Natural killer cell (primary cell): ENCODE measurements around the gene PDZRN3. TPM values are rescaled to one million over a fixed set of nuclear protein-coding genes. Genes with fewer than 3 reads are reported as not detected.

Experiments
- ATAC-seq, 3 donors: fragments of 150-1000 bp in 2 of 3; fragments of 200-7000 bp in 1 of 3; cut with Tn5 transposase; 1 replicate in 1 of 3; 2 replicates in 2 of 3; pipeline ENCODE4 v1.10.0; 2021; ENCODE audit warnings: mild to moderate bottlenecking in 2 of 3, moderate library complexity in 2 of 3
- DNase-seq, 2 donors: peaks; one replicate each; pipeline versions ENCODE4 v3.0.0 to v3.0.0-alpha.2; 2013 to 2021; ENCODE audit warnings: mixed read lengths in 1 of 2
- H3K27ac ChIP-seq: one replicate; pipeline ENCODE4 v1.5.1; 2013; ENCODE audit warnings: mild to moderate bottlenecking, low read length
- H3K27me3 ChIP-seq: one replicate; pipeline ENCODE4 v1.6.1; 2013; ENCODE audit warnings: low read length; ENCODE audit not compliant: control insufficient read depth, insufficient read depth
- H3K36me3 ChIP-seq: one replicate; pipeline ENCODE4 v1.6.1; 2013; ENCODE audit warnings: low read length; ENCODE audit not compliant: control insufficient read depth, insufficient read depth
- H3K4me1 ChIP-seq: one replicate; pipeline ENCODE4 v1.6.1; 2013; ENCODE audit warnings: low read length; ENCODE audit not compliant: control insufficient read depth, insufficient read depth
- H3K4me3 ChIP-seq: one replicate; pipeline ENCODE4 v1.5.1; 2013; ENCODE audit warnings: low read length
- H3K9me3 ChIP-seq: one replicate; pipeline ENCODE4 v1.6.1; 2013; ENCODE audit warnings: low read length; ENCODE audit not compliant: control insufficient read depth, insufficient read depth
- H3K27ac Mint-ChIP-seq, 2 donors: one replicate each; pipeline ENCODE4 v1.8.0; 2022; ENCODE audit warnings: mild to moderate bottlenecking in 2 of 2, mixed read lengths in 2 of 2, moderate library complexity in 1 of 2
- H3K27me3 Mint-ChIP-seq, 2 donors: one replicate each; pipeline ENCODE4 v1.8.0; 2022; ENCODE audit warnings: low read depth in 2 of 2, mixed read lengths in 2 of 2
- H3K36me3 Mint-ChIP-seq: one replicate; pipeline ENCODE4 v1.8.0; 2022; ENCODE audit warnings: mixed read lengths
- H3K4me1 Mint-ChIP-seq, 2 donors: one replicate each; pipeline ENCODE4 v1.8.0; 2022; ENCODE audit warnings: mixed read lengths in 2 of 2
- H3K4me3 Mint-ChIP-seq: one replicate; pipeline ENCODE4 v1.8.0; 2022; ENCODE audit warnings: mild to moderate bottlenecking, moderate library complexity, mixed read lengths
- H3K9me3 Mint-ChIP-seq, 2 donors: one replicate each; pipeline ENCODE4 v1.8.0; 2022; ENCODE audit warnings: mixed read lengths in 2 of 2
- WGBS: methylation state at CpG from one replicate; pipeline ENCODE4 v1.1.7; 2013; ENCODE audit warnings: missing lambda C conversion rate; ENCODE audit not compliant: insufficient coverage; 5-methylcytosine and 5-hydroxymethylcytosine counted together
- intact Hi-C: fragments of 100-400 bp; cut with micrococcal nuclease; formaldehyde crosslinking; loops from one replicate; pipeline ENCODE4 v1.14.2; 2022
- total RNA-seq, 4 donors: library from RNA; stranded (reverse); fragments of 120-200 nt in 1 of 4; gene quantifications; one replicate each; pipeline versions ENCODE4 v1.2.3 to v1.2.4, GENCODE V29; 2013 to 2022
- TF ChIP-seq, protein P1 (sequence below): fragments of 200-600 bp; IDR thresholded peaks from one replicate; pipeline ENCODE4 v1.8.0; 2022; ENCODE audit warnings: antibody characterized with exemption

The PDZRN3 gene
- total RNA-seq, 3 donors from 2014 or later (not counting 1 experiment from before 2014, with no cell fraction given), result not detected

DNA sequence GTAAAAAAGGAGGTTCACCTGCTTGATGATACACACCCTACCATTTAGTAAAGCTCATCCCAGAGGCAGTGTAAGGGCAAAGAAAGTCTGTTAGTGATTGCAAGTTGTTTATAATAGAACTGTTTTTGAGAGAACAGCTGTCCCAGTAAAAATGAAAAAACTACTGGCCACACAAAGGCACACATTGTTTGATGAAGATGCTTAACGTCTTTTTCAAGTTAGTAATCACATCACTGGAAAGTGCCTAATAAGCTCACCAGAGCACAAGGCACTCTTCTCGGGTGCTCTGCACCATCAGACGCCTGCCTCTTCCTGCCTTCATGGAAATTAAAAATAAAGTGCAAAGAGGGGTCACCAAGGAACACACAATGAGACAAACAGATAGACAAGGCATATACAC is 186.9 kb downstream of the PDZRN3 start:
- ATAC-seq, result no peak
- Histone ChIP-seq H3K9me3 (no peaks in the 10 kb centered on the region), H3K27ac (no peak overlapping the region), H3K4me1 (no peaks in the 10 kb centered on the region), H3K4me3 (no peak overlapping the region), H3K27me3 (no peaks in the 10 kb centered on the region), H3K36me3 (no peaks in the 10 kb centered on the region)
- Mint-ChIP-seq H3K4me3 (no peak overlapping the region), H3K27ac (no peak overlapping the region), H3K9me3 (no peaks in the 10 kb centered on the region), H3K36me3 (no peaks in the 10 kb centered on the region), H3K4me1 (no peaks in the 10 kb centered on the region), H3K27me3 (peaks cover 0 to 2% of the 10 kb centered on the region in 2 donors)
- WGBS, result 87% methylated on average over 3 of the region's 3 CpGs
- DNase-seq, result no peak
- TF ChIP-seq, protein P1, sequence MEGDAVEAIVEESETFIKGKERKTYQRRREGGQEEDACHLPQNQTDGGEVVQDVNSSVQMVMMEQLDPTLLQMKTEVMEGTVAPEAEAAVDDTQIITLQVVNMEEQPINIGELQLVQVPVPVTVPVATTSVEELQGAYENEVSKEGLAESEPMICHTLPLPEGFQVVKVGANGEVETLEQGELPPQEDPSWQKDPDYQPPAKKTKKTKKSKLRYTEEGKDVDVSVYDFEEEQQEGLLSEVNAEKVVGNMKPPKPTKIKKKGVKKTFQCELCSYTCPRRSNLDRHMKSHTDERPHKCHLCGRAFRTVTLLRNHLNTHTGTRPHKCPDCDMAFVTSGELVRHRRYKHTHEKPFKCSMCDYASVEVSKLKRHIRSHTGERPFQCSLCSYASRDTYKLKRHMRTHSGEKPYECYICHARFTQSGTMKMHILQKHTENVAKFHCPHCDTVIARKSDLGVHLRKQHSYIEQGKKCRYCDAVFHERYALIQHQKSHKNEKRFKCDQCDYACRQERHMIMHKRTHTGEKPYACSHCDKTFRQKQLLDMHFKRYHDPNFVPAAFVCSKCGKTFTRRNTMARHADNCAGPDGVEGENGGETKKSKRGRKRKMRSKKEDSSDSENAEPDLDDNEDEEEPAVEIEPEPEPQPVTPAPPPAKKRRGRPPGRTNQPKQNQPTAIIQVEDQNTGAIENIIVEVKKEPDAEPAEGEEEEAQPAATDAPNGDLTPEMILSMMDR, result no peak
- intact Hi-C loops, result no loop called here

DNA sequence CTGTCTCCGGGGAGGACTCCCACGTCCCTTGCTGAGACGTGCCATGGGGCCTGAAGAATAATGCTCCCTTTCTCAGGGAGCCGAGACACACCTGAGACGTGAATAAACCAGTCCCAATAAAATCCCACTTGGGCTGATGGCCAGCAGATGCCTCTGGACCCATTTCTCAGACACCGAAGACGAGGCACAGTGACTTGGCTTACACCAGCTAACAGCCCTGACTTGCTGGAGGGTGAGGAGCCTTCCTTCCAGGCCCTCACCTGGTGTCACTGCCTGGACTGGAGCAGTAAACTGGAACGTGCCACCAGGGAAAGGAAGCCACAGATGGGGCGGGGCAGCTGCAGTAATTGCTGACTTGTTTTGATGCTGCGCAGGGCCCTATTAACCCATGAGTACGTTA is 189.7 kb downstream of the PDZRN3 start:
- Mint-ChIP-seq H3K9me3 (no peaks in the 10 kb centered on the region), H3K4me1 (no peaks in the 10 kb centered on the region), H3K27ac (no peak overlapping the region), H3K36me3 (no peaks in the 10 kb centered on the region), H3K27me3 (peaks cover 0 to 2% of the 10 kb centered on the region in 2 donors), H3K4me3 (no peak overlapping the region)
- intact Hi-C loops, result no loop called here
- DNase-seq (no peak), ATAC-seq (no peak)
- H3K4me1 ChIP-seq, result no peaks in the 10 kb centered on the region
- H3K4me3 ChIP-seq, result no peak overlapping the region
- H3K27me3 ChIP-seq, result no peaks in the 10 kb centered on the region
- H3K36me3 ChIP-seq, result no peaks in the 10 kb centered on the region
- no peaks in the 10 kb centered on the region for H3K9me3 ChIP-seq
- TF ChIP-seq, protein P1, result no peak
- H3K27ac ChIP-seq, result no peak overlapping the region
- whole genome bisulfite sequencing, result 80% methylated on average over 11 of the region's 11 CpGs

DNA sequence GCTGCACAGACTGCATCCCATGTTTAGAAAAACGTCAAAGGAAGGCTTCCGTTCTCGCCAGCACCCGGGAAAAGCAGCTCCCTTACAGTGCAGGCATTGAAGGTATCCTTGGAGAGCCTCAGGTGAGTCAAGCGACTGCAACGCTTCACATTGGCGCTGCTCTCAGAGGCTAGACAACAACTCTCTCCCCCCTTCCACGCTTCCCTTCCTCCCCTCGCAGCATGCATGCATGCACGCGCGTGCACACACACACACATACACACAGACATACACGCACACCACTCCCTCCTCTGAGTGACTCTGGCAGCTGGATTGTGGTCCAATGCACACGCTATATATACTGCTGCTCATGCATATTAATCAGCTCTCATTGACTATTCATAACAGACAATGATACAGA is 191.1 kb downstream of the PDZRN3 start:
- no peaks in the 10 kb centered on the region for H3K36me3 Mint-ChIP-seq
- H3K4me1 ChIP-seq, result no peaks in the 10 kb centered on the region
- no peak for DNase-seq
- ATAC-seq, result no peak
- H3K27me3 Mint-ChIP-seq, result peaks cover 0 to 2% of the 10 kb centered on the region in 2 donors
- no peak overlapping the region for H3K27ac Mint-ChIP-seq
- H3K4me3 Mint-ChIP-seq, result no peak overlapping the region
- 68% methylated on average over 14 of the region's 14 CpGs for WGBS
- H3K27me3 ChIP-seq, result no peaks in the 10 kb centered on the region
- intact Hi-C loops, result no loop called here
- H3K27ac ChIP-seq, result no peak overlapping the region
- H3K4me3 ChIP-seq, result no peak overlapping the region
- H3K9me3 ChIP-seq, result no peaks in the 10 kb centered on the region
- TF ChIP-seq, protein P1, result no peak
- no peaks in the 10 kb centered on the region for H3K36me3 ChIP-seq
- H3K9me3 Mint-ChIP-seq, result no peaks in the 10 kb centered on the region
- no peaks in the 10 kb centered on the region for H3K4me1 Mint-ChIP-seq

DNA sequence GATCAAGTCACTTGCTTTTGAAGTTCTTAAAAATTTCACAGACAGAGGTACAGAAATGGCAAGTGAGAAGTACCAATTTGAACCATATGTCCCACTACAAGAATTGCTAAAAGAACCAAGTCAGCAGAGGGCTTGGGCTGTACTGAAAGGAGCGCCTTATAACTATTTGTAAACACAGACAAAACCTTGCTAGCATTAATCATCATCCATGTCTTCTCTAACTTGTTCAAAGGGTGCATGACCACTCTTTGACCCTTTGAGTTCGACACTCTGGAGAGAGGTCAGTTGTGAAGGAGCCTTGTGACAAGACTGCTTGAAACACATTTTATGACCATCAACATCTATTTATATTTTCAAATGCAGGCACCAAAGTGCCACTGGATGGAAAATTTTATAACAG is 191.7 kb downstream of the PDZRN3 start:
- ATAC-seq, result no peak
- WGBS, result 71% methylated on average over 2 of the region's 2 CpGs
- Histone ChIP-seq H3K36me3 (no peaks in the 10 kb centered on the region), H3K9me3 (no peaks in the 10 kb centered on the region), H3K4me3 (no peak overlapping the region), H3K4me1 (no peaks in the 10 kb centered on the region), H3K27me3 (no peaks in the 10 kb centered on the region), H3K27ac (no peak overlapping the region)
- Mint-ChIP-seq H3K27ac (no peak overlapping the region), H3K4me3 (no peak overlapping the region), H3K4me1 (no peaks in the 10 kb centered on the region), H3K36me3 (no peaks in the 10 kb centered on the region), H3K9me3 (no peaks in the 10 kb centered on the region), H3K27me3 (no peaks in the 10 kb centered on the region)
- intact Hi-C loops, result no loop called here
- no peak for DNase-seq
- TF ChIP-seq, protein P1, result no peak
